Right lobe of liver (tissue), 6 donors: Measurements from ENCODE around the gene GHR. TPM values are rescaled to one million over a fixed set of nuclear protein-coding genes. Genes with fewer than 3 reads are reported as not detected.

ENCODE experiments used
- ATAC-seq, 4 donors: fragments of 200-7000 bp; cut with Tn5 transposase; one replicate each; pipeline ENCODE4 v1.9.1; 2020; ENCODE audit warnings: mild to moderate bottlenecking in 4 of 4, moderate library complexity in 4 of 4
- DNase-seq, 3 donors: peaks; one replicate each; pipeline ENCODE4 v3.0.0-alpha.2; 2020
- H3K27ac ChIP-seq, 3 donors: fragments of 200-600 bp; one replicate each; pipeline ENCODE4 v1.8.0; 2022
- H3K27me3 ChIP-seq, 2 donors: fragments of 200-600 bp; one replicate each; pipeline ENCODE4 v1.8.0; 2022
- H3K36me3 ChIP-seq, 4 donors: fragments of 200-600 bp; sonication (generic) in 1 of 4; one replicate each; pipeline versions ENCODE4 v1.5.1 to v1.8.0; 2017 to 2022; ENCODE audit warnings: control low read depth in 1 of 4
- H3K4me1 ChIP-seq, 4 donors: fragments of 200-600 bp; sonication (generic) in 1 of 4; one replicate each; pipeline versions ENCODE4 v1.5.1 to v1.8.0; 2017 to 2022; ENCODE audit warnings: control low read depth in 1 of 4
- H3K4me3 ChIP-seq, 3 donors: fragments of 200-600 bp; one replicate each; pipeline ENCODE4 v1.8.0; 2022
- H3K9me3 ChIP-seq, 4 donors: fragments of 200-600 bp; sonication (generic) in 1 of 4; one replicate each; pipeline versions ENCODE4 v1.5.1 to v1.8.0; 2017 to 2022; ENCODE audit warnings: control low read depth in 1 of 4
- CTCF ChIP-seq, 4 donors: fragments of 200-600 bp in 3 of 4; fragments of 450-650 bp in 1 of 4; IDR thresholded peaks; one replicate each; pipeline versions ENCODE4 v1.5.1 to v1.8.0; 2016 to 2022; ENCODE audit warnings: antibody characterized with exemption in 4 of 4, mild to moderate bottlenecking in 2 of 4
- POLR2A ChIP-seq: fragments of 450-650 bp; IDR thresholded peaks from one replicate; pipeline ENCODE4 v1.6.1; 2017; ENCODE audit warnings: antibody characterized with exemption, mild to moderate bottlenecking
- WGBS: methylation state at CpG from one replicate; pipeline ENCODE4 v1.1.6; 2018; ENCODE audit warnings: low coverage, low lambda C conversion rate; ENCODE audit not compliant: insufficient coverage; ENCODE audit errors: missing lambda C conversion rate; 5-methylcytosine and 5-hydroxymethylcytosine counted together
- intact Hi-C, 2 donors: fragments of 100-400 bp; cut with DNase I; formaldehyde crosslinking; loops; one replicate each; pipeline versions ENCODE4 v1.11.2 to v1.14.1; 2022
- total RNA-seq, 6 experiments: library from RNA; depleted of rRNA in 2 of 6; stranded (reverse); fragments of >200 nt in 2 of 6; fragmentation: NEBNext Ultra II Directional in 3 of 6; extraction: Animal tissue kit (Norgen Biotek cat#: 25700) in 3 of 6; gene quantifications; one replicate each; pipeline versions ENCODE4 v1.1.0 to v1.2.4, GENCODE V29; 2016 to 2023
- donor health status: DM: no; HTN: yes; CAD: no.
- donor health status: DM: no; HTN: no; CAD: no.
- donor health status: DM: no; HTN: no; CAD: no.
- donor health status: DM: no; HTN: yes; CAD: no.
- donor health status: DM: no; HTN: yes; CAD: no.

Gene GHR
- total RNA-seq, 6 experiments from 2014 or later, result 25.9 to 90.7 (median 71.9) TPM

- peaks cover 0 to 6% (median 3%) of the 10 kb centered on the region in 4 donors for H3K36me3 ChIP-seq
- H3K9me3 ChIP-seq, result no peaks in the 10 kb centered on the region
- DNase-seq (no peak), ATAC-seq (no peak)
- WGBS, result 17% methylated on average over 1 of the region's 1 CpG
- intact Hi-C loops, result no loop called here
- no peak for TF ChIP-seq CTCF (IDR thresholded peaks at IDR 0.05)
- no peak for TF ChIP-seq POLR2A
- no peaks in the 10 kb centered on the region for H3K27me3 ChIP-seq
- H3K4me3 ChIP-seq, result no peak overlapping the region
- H3K4me1 ChIP-seq, result no peaks in the 10 kb centered on the region
- no peak overlapping the region for H3K27ac ChIP-seq
Observed at GRCh38 chr5:42703238-42703637, 280.0 kb downstream of the GHR start.

- no peak overlapping the region for H3K4me3 ChIP-seq
- no peaks in the 10 kb centered on the region for H3K9me3 ChIP-seq
- WGBS, result 50% methylated on average over 3 of the region's 3 CpGs
- ATAC-seq (no peak), DNase-seq (no peak)
- H3K36me3 ChIP-seq, result peaks cover 0 to 19% (median 2%) of the 10 kb centered on the region in 4 donors
- H3K27me3 ChIP-seq, result no peaks in the 10 kb centered on the region
- intact Hi-C loops, result no loop called here
- no peaks in the 10 kb centered on the region for H3K4me1 ChIP-seq
- H3K27ac ChIP-seq, result no peak overlapping the region
- TF ChIP-seq CTCF (IDR thresholded peaks at IDR 0.05) (no peak), POLR2A (no peak)
Observed at GRCh38 chr5:42715785-42716184, 292.5 kb downstream of the GHR start.

GRCh38 chr5:42718591-42718990 lies 295.4 kb downstream of the GHR start:
- intact Hi-C loops, result no loop called here
- no peak for TF ChIP-seq CTCF (IDR thresholded peaks at IDR 0.05)
- no peak for TF ChIP-seq POLR2A
- Histone ChIP-seq H3K27ac (no peak overlapping the region), H3K9me3 (no peaks in the 10 kb centered on the region), H3K4me3 (no peak overlapping the region), H3K36me3 (peaks cover 0 to 19% (median 2%) of the 10 kb centered on the region in 4 donors), H3K4me1 (no peaks in the 10 kb centered on the region), H3K27me3 (no peaks in the 10 kb centered on the region)
- no peak for DNase-seq
- peak in 1 of 4 donors; percentile 15 for ATAC-seq
- 76% methylated on average over 4 of the region's 4 CpGs for whole genome bisulfite sequencing

- DNase-seq, result no peak
- Histone ChIP-seq H3K36me3 (peaks cover 0 to 19% (median 2%) of the 10 kb centered on the region in 4 donors), H3K4me3 (no peak overlapping the region), H3K27ac (no peak overlapping the region), H3K4me1 (no peaks in the 10 kb centered on the region), H3K27me3 (no peaks in the 10 kb centered on the region), H3K9me3 (no peaks in the 10 kb centered on the region)
- 100% methylated on average over 1 of the region's 2 CpGs for WGBS
- TF ChIP-seq CTCF (IDR thresholded peaks at IDR 0.05), result no peak
- no peak for TF ChIP-seq POLR2A
- intact Hi-C loops, result no loop called here
- ATAC-seq, result peak in 1 of 4 donors; percentile 22
Observed at GRCh38 chr5:42719034-42719433, 295.8 kb downstream of the GHR start.

GRCh38 chr5:42720251-42720650 lies 297.0 kb downstream of the GHR start:
- no peak overlapping the region for H3K27ac ChIP-seq
- TF ChIP-seq POLR2A, result no peak
- TF ChIP-seq CTCF (IDR thresholded peaks at IDR 0.05), result no peak
- ATAC-seq, result no peak
- no peak overlapping the region for H3K4me3 ChIP-seq
- intact Hi-C loops, result no loop called here
- H3K9me3 ChIP-seq, result no peaks in the 10 kb centered on the region
- DNase-seq, result no peak
- 46% methylated on average over 6 of the region's 6 CpGs for WGBS
- H3K36me3 ChIP-seq, result peaks cover 0 to 19% (median 2%) of the 10 kb centered on the region in 4 donors
- H3K4me1 ChIP-seq, result no peaks in the 10 kb centered on the region
- no peaks in the 10 kb centered on the region for H3K27me3 ChIP-seq
